Posterior vena cava (tissue), 2 donors: ENCODE results near the gene HCAR1. TPM values are rescaled to one million over a fixed set of nuclear protein-coding genes. Genes with fewer than 3 reads are reported as not detected.
"Not testable (repeated sequence)": the region's sequence is repeated elsewhere in the genome, so short reads cannot be mapped to it uniquely, and the experiment has no call there.

Experiments used
- DNase-seq: peaks from one replicate; pipeline ENCODE4 v3.0.0-alpha.2; 2020; ENCODE audit warnings: low spot score
- intact Hi-C, 2 donors: fragments of 100-400 bp; cut with DNase I; formaldehyde crosslinking; loops; one replicate each; pipeline versions ENCODE4 v1.14.1 to v1.14.2; 2022 to 2023
- total RNA-seq, 2 donors: library from RNA; stranded (reverse); fragmentation: NEBNext Ultra II Directional; extraction: Animal tissue kit (Norgen Biotek cat#: 25700); gene quantifications; one replicate each; pipeline ENCODE4 v1.2.1, GENCODE V29; 2021
- donor health status: DM: yes; HTN: yes; CAD: no.
- donor health status: DM: yes; HTN: yes; CAD: no.

HCAR1 gene
- total RNA-seq, 2 donors from 2014 or later, result 0.52 to 3.3 TPM

GRCh38 chr12:122684297-122684813, 46.3 kb downstream of the HCAR1 start:
- DNase-seq, result no peak
- intact Hi-C loops, result no loop called here

- intact Hi-C loops, result no loop called here
- DNase-seq, result no peak
These were observed 48.8 kb downstream of the HCAR1 start for GRCh38 chr12:122681814-122682213.

- intact Hi-C loops, DNase-seq: not testable (repeated sequence)
These were observed 49.7 kb downstream of the HCAR1 start for GRCh38 chr12:122680989-122681388.

GRCh38 chr12:122676781-122677180, 53.9 kb downstream of the HCAR1 start:
- DNase-seq, intact Hi-C loops: not testable (repeated sequence)

Other genes starting within 250 kb of the HCAR1 start
- 10 to 100 TPM; 15.9 to 16.8 TPM for gene ZCCHC8, start 229.9 kb downstream of the HCAR1 start, total RNA-seq
- gene RSRC2, start 203.9 kb downstream of the HCAR1 start, total RNA-seq, result 10 to 100 TPM; 52.5 to 60.6 TPM
- 10 to 100 TPM; 10.9 to 12.3 TPM for gene KNTC1, start 203.6 kb downstream of the HCAR1 start, total RNA-seq
- under 1 TPM in 1 of 2 donors, not detected in 1; 0.24 TPM for gene HCAR2, start 27.5 kb downstream of the HCAR1 start, total RNA-seq
- under 1 TPM; 0.14 to 0.37 TPM for gene HCAR3, start 14.0 kb downstream of the HCAR1 start, total RNA-seq
- gene DENR, start 22.0 kb upstream of the HCAR1 start, total RNA-seq, result 10 to 100 TPM; 32.6 to 32.8 TPM
- under 1 TPM; 0.46 to 0.52 TPM for gene CCDC62, start 43.7 kb upstream of the HCAR1 start, total RNA-seq
- 10 to 100 TPM; 12.8 to 19.3 TPM for gene HIP1R, start 104.6 kb upstream of the HCAR1 start, total RNA-seq
- gene VPS37B, start 165.3 kb upstream of the HCAR1 start, total RNA-seq, result 10 to 100 TPM; 18.3 to 22.3 TPM
- gene ABCB9, start 235.6 kb upstream of the HCAR1 start, total RNA-seq, result 1 to 10 TPM; 3.4 to 5.3 TPM
- gene OGFOD2, start 244.4 kb upstream of the HCAR1 start, total RNA-seq, result 1 to 10 TPM; 7.6 to 9.6 TPM
- gene ARL6IP4, start 249.8 kb upstream of the HCAR1 start, total RNA-seq, result 100 to 1,000 TPM; 125 to 132 TPM